Frontal cortex (tissue), 4 donors: ENCODE data around the gene PHF21A. TPM values are rescaled to one million over a fixed set of nuclear protein-coding genes. Genes with fewer than 3 reads are reported as not detected.

Source experiments
- DNase-seq, 2 donors: peaks; one replicate each; pipeline ENCODE4 v3.0.0; 2012; ENCODE audit warnings: low spot score in 2 of 2
- FAIRE-seq: peaks from 2 replicates; lab custom pipeline; 2012; peaks lifted over from hg19 to GRCh38; lab: Jason Lieb, UNC
- total RNA-seq: library from RNA; depleted of rRNA; stranded (reverse); fragments of >200 nt; gene quantifications from one replicate; pipeline ENCODE4 v1.2.3, GENCODE V29; 2014
- donor health status: control.
- donor health status: control.
- donor health status: control.

PHF21A gene
- total RNA-seq, 1 donor from 2014 or later: 28.9 TPM

- no peak for FAIRE-seq
These were observed 21.3 kb downstream of the PHF21A start for GRCh38 chr11:46099963-46100316.

GRCh38 chr11:46090375-46090774, 30.9 kb downstream of the PHF21A start:
- no peak for DNase-seq
- no peak for FAIRE-seq

More at GRCh38 chr11:46099963-46100316, 21.3 kb downstream of the PHF21A start:
- DNase-seq: no peak

GRCh38 chr11:46079662-46080061, 41.6 kb downstream of the PHF21A start:
- FAIRE-seq: no peak

DNA sequence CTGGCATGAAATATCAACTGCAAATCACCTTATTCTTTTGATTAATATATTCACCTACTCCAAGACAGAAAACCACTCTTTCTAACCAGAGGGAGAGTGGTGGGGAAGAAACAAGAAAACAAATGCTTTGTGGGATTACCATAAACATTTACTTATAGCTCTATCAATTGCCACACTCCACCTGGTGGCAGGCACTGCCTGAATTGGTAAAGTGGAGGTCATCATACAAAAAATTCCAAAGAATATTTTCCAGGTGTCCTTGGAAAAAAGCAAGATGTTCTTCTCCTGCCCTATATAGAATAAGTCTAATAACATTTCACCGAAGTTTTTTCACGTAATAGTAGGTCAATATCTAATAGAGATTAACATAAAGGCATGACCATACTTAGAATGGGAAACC, 45.3 kb downstream of the PHF21A start:
- FAIRE-seq: no peak
- no peak for DNase-seq

More at GRCh38 chr11:46079662-46080061, 41.6 kb downstream of the PHF21A start:
- no peak for DNase-seq

- DNase-seq (no peak), FAIRE-seq (no peak)
These were observed 46.1 kb downstream of the PHF21A start for GRCh38 chr11:46075168-46075567.

DNA sequence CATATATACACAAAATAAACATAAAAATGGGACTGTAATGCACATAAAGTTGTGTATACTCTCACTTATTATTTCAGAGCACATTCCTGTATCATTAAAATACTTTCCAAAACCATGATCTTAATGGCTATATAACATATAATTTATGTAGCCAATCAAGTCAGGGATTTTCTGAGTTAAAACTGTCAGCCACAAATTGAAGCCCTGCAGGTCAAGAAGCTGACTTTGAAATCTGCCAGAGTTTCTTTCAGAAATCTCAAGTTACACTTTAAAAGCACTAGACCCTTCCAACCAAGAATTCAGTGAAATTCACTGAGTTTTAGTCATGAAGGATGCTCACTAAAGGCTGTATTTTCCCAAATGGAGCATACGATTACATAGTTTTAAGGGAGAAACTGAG, 47.6 kb downstream of the PHF21A start:
- no peak for DNase-seq
- FAIRE-seq: no peak

GRCh38 chr11:46072172-46072964, 48.9 kb downstream of the PHF21A start:
- FAIRE-seq (no peak), DNase-seq (peak in 1 of 2 donors; percentile 3)

DNA sequence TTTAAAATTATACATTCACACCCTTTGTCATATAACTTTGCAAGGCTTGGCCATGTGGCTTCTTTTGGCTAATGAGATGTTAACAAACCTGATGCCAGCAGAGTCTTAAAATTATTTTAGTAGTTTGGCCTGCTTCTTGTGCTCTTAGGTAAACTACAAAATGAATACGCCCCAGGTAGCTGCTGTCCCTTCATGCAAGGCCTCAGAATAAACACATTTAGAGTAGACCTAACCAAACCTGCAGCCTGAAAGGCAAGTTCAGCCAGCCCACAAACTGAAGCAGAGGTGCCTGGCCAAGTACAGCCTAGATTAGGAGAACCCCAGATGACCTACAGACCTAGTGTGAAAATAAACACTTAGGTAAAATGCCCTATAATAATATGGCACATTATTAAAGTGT, 50.2 kb downstream of the PHF21A start:
- DNase-seq (no peak), FAIRE-seq (no peak)

DNA sequence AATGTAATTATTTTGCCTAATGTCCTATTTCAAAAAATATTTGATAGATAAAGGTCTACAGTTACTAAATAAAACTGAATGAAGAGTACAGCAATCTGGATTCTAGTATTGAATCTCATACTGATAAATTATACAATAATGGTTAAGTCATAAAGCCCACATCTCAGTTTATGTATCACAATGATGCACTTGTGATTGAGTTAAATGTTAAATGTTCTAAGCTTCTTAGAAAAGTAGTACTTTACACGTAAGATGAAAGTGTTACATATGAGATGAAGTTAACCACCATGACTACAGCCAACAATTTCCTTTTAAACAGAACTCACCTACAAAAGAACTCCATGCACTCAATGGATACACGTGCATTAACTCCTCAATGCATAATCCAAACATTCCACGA, 51.7 kb downstream of the PHF21A start:
- DNase-seq: no peak
- FAIRE-seq: no peak

DNA sequence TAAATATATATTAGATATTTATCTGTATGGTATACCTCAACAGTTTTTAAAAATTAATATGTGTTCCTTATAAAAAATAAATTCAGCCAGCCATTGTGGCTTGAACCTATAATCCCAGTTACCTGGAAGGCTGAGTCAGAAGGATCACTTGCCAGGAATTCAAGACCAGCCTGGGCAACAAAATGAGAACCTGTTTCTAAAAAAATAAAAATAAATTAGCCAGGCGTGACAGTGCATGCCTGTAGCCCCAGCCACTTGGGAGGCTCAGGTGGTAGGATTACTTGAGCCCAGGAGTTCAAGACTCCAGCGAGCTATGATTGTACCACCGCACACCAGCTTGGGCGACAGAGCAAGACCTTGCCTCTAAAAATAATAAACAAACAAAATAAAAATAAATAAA, 54.9 kb downstream of the PHF21A start:
- no peak for FAIRE-seq
- DNase-seq: no peak

GRCh38 chr11:46065681-46066080, 55.6 kb downstream of the PHF21A start:
- DNase-seq (no peak), FAIRE-seq (no peak)

GRCh38 chr11:46064221-46064620, 57.0 kb downstream of the PHF21A start:
- DNase-seq (no peak), FAIRE-seq (no peak)

DNA sequence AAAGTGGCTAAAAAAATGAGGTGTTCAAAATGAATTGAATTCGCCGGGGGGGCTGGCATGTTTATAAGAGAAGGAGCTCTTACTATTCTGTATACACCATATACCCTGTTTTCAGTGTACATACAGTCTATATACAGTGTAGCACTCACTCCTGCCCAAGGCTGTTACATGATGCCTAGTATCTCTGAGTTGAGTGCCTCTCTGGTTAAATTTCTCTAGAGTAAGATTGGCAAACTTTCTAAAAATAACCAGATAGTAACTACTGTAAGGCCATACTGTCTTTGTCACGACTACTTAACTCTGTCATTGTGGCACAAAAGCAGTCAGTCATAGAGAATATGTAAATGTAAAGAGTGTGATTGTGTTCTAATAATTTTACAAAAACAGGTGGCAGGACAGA, 58.1 kb downstream of the PHF21A start:
- DNase-seq (no peak), FAIRE-seq (no peak)

GRCh38 chr11:46060013-46060412, 61.2 kb downstream of the PHF21A start:
- FAIRE-seq: no peak
- no peak for DNase-seq

- DNase-seq (no peak), FAIRE-seq (no peak)
These were observed 63.8 kb downstream of the PHF21A start for GRCh38 chr11:46057489-46057888.

GRCh38 chr11:46055371-46055770, 65.9 kb downstream of the PHF21A start:
- no peak for DNase-seq
- no peak for FAIRE-seq

DNA sequence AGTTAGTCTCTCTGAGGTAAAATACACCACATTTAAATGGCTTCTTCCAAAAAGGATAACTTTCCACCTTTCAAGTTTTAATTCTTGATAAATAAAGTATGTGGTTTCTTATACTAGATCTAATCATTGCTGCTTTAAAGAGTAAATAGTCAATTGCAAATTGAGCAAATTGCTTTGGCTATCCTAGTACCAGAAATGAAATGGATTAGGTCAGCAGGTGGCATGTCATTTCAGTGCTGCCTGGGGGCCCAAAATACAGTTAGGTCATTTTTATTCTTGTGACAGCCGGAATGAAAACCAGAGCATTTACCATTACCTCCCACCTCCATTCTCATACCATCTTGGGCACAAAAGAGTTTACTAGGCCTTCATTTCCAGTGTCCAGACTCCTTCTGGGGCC, 70.2 kb downstream of the PHF21A start:
- DNase-seq (no peak), FAIRE-seq (no peak)

- DNase-seq: no peak
- no peak for FAIRE-seq
These were observed 70.6 kb downstream of the PHF21A start for GRCh38 chr11:46050662-46051061.

DNA sequence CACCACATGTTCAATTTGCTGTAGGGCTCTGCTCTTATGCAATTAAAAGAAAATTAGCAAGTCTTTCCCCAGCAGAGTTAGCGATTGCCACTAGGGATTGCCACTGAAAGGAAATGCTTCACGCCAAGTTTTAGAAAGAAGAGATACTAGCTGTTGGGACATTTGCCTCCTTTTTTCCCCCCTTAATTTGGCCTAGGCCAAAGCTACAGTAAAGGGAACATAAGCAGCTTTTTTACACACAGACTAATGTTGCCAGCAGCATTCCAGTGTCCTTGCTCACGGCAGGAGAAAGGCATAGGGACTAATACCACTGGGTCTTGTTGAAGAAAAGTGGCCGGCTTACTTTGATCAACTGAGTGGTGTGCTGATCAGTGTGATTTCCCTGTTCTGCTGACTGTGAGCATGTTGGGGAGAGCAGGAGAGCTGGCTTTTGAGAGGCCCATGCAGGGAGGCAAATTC, 71.2 kb downstream of the PHF21A start:
- DNase-seq (no peak), FAIRE-seq (no peak)

- no peak for DNase-seq
- FAIRE-seq: no peak
These were observed 71.8 kb downstream of the PHF21A start for GRCh38 chr11:46049325-46049897.

DNA sequence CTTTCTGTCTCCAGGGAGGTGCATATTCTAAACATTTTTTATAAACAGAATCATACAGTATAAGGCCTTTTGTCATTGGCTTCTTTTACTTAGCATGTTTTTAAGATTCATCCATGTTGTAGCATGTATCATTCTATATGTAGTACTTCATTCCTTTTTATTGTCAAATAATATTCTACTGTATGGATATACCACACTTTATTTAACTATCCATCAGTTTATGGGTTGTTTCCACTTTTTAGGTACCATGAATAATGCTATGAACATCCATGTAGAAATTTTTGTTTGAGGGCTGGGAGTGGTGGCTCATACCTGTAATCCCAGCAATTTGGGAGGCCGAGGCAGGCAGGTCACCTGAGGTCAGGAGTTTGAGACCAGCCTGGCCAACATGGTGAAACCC, 73.1 kb downstream of the PHF21A start:
- FAIRE-seq (no peak), DNase-seq (no peak)

GRCh38 chr11:46047520-46047919, 73.7 kb downstream of the PHF21A start:
- DNase-seq: no peak

More at GRCh38 chr11:46047520-46047919, 73.7 kb downstream of the PHF21A start:
- FAIRE-seq: no peak
